HG02588 (cell line): ENCODE results near the gene TMEFF2.

ENCODE experiments used
- ATAC-seq: cut with Tn5 transposase; IDR thresholded peaks from one replicate; pipeline ENCODE4 v1.9.1; 2021; ENCODE audit warnings: mild to moderate bottlenecking, moderate library complexity; ENCODE audit not compliant: unreplicated experiment

Gene TMEFF2, protein sequence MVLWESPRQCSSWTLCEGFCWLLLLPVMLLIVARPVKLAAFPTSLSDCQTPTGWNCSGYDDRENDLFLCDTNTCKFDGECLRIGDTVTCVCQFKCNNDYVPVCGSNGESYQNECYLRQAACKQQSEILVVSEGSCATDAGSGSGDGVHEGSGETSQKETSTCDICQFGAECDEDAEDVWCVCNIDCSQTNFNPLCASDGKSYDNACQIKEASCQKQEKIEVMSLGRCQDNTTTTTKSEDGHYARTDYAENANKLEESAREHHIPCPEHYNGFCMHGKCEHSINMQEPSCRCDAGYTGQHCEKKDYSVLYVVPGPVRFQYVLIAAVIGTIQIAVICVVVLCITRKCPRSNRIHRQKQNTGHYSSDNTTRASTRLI

GRCh38 chr2:192194866-192195547 lies at the start of gene TMEFF2:
Gene TMEFF2 (minus strand): TSS chr2:192194933. CDS start chr2:192194524, 409 bp downstream.
- peak; percentile 68 for ATAC-seq

DNA sequence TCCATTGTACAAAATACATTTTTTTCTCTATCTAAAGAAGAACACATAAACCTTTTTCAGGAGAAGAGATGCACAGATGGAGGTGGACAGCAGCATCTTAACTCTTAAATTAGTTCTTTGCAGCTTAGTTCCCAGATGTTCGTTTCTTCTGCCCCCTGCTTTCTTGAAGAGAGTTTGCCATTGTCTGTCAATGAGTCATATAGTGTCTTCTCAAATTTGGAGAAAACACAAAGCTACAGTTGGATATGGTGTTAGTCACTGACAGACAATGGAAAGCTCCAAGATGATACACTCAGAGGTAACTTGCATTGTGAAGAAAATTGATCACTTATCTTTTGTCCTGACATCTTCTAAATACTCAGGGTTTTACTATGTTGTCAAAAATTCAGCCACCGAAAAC lies 48.8 kb upstream of the TMEFF2 start:
- no peak for ATAC-seq

GRCh38 chr2:192236136-192236535 lies 41.4 kb upstream of the TMEFF2 start:
- no peak for ATAC-seq

GRCh38 chr2:192230889-192231453 lies 36.2 kb upstream of the TMEFF2 start:
- ATAC-seq, result no peak

DNA sequence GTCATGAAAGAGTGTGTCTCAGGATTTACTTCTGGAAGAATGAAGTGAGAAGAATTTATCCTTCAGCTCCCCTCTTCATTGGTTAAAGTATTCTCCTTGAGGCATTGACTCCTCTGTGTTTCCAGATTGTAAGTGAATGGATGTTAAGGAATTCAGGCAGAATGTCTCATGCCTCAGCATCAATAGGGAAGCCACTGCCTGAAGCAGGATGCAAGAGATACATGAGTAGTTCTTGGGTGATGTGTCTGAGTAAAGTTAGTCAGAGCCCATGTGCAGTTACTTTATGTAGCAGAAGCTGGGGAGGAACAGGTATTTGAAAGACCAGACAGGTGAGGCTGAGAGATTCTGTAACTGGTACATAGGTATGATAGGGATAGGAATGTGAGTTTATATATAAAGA lies 34.0 kb upstream of the TMEFF2 start:
- no peak for ATAC-seq

- no peak for ATAC-seq
Observed at GRCh38 chr2:192218970-192219369, 24.2 kb upstream of the TMEFF2 start.

DNA sequence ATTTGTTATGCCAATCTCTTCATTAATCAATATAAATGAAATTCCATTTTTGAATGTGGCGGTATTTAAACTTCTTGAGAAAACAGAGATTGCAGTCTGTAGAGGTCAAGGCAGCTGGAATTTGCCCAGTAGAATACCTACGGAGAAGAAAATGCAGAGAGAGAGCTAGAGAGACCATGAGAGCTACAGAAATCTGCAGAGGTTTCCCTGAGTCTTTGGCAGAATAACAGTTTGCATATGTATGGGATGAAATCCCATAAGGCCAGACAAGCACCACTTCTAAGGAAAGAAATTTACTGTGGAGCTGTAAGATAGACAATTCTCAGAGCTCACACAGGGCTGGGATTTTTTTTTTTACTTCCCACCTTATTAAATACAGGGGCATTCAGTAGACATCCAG lies 23.6 kb upstream of the TMEFF2 start:
- ATAC-seq, result no peak

DNA sequence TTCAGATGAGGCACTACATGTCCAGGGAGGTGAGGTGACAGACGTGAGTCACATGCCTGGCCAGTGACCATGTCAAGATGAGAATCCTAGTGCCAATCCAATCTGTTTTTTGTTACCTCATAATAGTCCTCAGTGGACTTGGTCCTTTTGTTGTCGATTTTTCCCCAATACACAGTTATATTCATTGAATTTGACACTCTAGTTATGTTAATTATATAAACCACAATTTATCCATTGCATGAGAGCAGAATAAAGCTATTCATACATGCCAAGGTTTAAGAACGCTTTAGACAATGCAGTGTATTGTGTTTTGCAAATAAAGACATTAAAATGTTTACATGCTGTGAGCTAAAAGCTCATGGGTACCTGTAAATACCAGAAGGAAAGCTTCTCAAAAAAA lies 21.6 kb upstream of the TMEFF2 start:
- ATAC-seq, result no peak

DNA sequence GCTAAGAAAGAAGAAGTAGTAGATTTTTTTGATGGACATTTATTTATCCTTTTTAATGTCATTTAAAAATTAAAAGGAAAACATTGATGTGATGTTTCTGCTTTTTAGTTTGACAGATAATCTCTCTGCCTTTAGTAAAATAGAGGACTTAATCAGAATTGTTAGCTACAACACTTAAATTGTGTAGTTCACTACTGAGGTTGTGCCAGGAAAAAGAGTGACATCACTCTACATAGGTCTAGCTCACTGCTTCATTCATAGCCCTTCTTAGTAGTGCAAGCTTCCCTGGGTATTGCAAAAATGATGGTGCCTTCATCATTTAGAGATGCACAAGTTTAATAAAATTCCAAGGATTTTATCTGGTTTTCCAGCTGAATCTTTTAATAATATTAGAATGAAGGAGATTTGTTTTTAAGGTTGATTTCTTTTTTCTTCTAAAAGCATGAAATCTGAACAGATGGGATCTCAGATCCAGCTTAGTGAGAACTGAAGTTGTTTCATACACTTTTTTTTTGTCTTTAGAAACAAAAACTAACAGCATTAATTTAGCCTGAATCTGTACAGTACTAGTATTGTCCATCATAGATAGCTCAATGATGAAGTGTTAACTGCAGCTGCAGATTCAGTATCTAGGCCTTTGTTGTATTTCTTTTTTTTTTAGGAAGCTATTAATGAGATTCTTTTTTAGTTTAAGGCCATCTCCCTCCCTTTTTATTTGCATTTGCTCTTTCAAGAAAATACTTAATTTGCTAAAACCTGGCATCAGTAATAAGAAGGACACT lies 20.6 kb upstream of the TMEFF2 start:
- ATAC-seq, result no peak

GRCh38 chr2:192208848-192209247 lies 14.1 kb upstream of the TMEFF2 start:
- ATAC-seq, result no peak

DNA sequence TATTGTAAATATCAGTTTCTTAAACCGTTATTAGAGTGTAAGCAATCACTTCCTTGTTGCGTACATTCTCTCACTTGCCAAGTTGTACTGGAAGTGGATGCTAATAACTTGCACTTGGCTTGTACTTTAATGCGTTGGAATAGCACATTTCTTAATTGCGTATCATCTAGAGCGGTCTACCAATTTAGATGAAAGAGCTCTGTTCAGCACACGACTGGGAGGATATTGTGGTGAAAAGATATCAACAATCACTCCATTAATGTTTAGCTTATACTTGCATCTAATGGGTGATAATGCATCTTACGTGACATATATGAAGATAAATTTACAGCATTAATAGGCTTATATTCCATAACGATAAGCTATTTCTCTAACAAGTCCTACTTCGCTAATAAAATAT lies 11.7 kb upstream of the TMEFF2 start:
- no peak for ATAC-seq

GRCh38 chr2:192203876-192204275 lies 9.1 kb upstream of the TMEFF2 start:
- ATAC-seq, result no peak

DNA sequence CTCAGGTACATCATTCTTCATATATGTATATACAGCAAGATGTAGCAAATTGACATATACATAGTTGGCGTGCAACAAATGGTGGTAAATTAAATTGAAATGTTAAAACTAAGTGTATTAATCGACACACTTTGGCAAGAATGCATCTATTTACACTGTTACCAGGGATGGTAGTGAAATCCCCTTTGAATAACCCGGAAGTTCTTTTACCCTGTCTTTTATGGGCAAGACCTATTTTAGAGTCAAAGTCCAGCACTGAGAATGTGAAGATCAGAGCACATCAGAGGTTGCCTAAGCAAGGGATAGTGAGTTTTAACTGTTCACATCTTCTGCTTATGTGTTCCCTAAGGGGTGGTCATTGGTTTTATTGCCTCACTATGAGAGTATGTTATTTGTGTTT lies 7.6 kb upstream of the TMEFF2 start:
- ATAC-seq, result no peak

DNA sequence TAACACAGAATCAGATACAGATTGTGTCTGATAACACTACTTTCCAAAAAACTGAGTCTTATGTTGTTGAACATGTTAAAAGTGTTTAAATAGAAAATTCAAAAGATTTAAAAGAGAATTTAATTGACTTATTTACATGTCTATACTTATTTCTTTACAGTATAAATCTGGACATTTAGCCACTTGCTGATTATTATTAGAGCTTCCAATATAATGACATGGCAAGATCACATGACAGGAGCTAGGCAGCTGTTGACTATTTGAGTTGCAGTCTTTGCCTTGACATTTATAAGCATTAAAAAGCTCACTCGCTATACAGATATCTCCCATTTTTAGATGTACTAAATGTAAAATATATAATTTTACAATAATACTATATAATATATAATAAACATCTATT lies 6.4 kb upstream of the TMEFF2 start:
- no peak for ATAC-seq

- no peak for ATAC-seq
Observed at GRCh38 chr2:192197357-192197756, 2.6 kb upstream of the TMEFF2 start.

DNA sequence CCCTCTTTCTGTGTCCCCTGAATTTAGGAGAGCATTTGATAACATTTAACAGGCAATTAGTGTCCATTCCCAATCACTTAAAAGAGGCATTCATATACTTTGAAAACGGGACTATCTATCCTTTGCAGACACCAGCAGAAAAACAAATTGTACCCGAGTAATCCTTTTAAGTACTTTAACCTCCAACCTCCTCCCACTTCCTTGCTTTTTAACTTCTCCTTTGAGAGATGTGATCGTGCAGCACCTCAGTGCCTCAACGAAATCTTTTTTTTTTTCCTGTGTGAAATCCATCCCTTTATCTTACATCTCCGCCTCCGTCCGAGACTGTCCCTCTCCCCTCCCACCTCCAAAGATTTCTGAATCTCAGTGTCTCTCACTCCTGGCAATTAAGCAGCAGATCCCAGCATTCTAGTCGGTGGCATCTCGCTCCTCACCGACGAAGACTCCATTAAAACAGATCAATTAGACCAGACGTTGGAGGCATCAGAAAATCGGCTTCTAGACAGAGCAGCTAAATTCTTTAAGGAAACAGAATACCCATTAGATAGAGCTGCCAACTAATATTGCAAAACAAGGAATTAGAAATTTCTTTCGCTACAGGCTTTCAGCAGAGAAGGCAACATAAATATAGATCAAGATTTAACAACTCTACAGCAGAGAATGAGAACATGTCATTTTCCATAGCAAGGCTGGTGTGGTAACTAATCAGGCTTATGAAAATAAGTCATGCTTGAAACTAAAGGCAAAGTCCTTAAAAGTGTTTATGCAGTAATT lies 1.9 kb upstream of the TMEFF2 start:
- no peak for ATAC-seq

GRCh38 chr2:192195548-192196418 lies 1.1 kb upstream of the TMEFF2 start:
- ATAC-seq, result peak; percentile 18

GRCh38 chr2:192194265-192194865 lies 368 bp downstream of the TMEFF2 start:
- ATAC-seq, result peak; percentile 23

- no peak for ATAC-seq
Observed at GRCh38 chr2:192190474-192190873, 4.3 kb downstream of the TMEFF2 start.
